Measurements from ENCODE around the gene SLC8B1.
A peak's percentile ranks its signal among the peaks of the same experiment; 100 is the strongest.

DNA sequence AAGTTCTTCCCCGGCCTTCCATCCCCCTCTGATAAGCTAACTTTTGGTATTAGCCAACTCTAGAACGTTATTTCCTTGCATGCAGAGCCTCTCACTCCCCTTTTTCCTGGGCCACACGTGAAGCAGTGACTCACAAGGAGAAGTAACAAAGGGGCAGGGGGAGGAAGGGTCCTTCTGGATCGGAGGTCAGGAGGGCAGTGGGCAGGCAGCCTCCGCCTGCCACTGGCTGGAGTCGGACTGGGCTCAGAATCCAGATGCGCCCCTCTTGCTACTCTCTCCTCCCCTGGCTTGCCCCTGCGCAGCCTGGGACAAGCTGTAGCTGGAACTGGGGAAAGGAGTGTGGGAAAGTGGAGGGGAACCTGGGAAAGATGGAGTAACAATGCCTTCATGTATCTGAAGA lies 58.6 kb downstream of the SLC8B1 start:
- TF ChIP-seq, protein P1, sequence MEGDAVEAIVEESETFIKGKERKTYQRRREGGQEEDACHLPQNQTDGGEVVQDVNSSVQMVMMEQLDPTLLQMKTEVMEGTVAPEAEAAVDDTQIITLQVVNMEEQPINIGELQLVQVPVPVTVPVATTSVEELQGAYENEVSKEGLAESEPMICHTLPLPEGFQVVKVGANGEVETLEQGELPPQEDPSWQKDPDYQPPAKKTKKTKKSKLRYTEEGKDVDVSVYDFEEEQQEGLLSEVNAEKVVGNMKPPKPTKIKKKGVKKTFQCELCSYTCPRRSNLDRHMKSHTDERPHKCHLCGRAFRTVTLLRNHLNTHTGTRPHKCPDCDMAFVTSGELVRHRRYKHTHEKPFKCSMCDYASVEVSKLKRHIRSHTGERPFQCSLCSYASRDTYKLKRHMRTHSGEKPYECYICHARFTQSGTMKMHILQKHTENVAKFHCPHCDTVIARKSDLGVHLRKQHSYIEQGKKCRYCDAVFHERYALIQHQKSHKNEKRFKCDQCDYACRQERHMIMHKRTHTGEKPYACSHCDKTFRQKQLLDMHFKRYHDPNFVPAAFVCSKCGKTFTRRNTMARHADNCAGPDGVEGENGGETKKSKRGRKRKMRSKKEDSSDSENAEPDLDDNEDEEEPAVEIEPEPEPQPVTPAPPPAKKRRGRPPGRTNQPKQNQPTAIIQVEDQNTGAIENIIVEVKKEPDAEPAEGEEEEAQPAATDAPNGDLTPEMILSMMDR (IDR thresholded peaks at IDR 0.05; ENCODE audit: low read depth, low read length), result no peak
- no peak for TF ChIP-seq POLR2A (IDR thresholded peaks at IDR 0.05; ENCODE audit: extremely low read depth, insufficient read length)
- TF ChIP-seq, protein P2, sequence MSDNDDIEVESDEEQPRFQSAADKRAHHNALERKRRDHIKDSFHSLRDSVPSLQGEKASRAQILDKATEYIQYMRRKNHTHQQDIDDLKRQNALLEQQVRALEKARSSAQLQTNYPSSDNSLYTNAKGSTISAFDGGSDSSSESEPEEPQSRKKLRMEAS (IDR thresholded peaks at IDR 0.05; ENCODE audit: low read depth, low read length), result peak; percentile 50; the same call in 1 of the 2 replicates
- no peak; the same call in none of the 2 replicates for TF ChIP-seq MYC (IDR thresholded peaks at IDR 0.05; ENCODE audit: low read depth, low read length)
